GM19438 (cell line): Measurements from ENCODE around the gene MORC1.

Experiments
- ATAC-seq: cut with Tn5 transposase; IDR thresholded peaks from one replicate; pipeline ENCODE4 v1.9.1; 2021; ENCODE audit warnings: low read depth; ENCODE audit not compliant: unreplicated experiment

Gene MORC1

GRCh38 chr3:108947855-108948254 is 170.1 kb downstream of the MORC1 start:
- ATAC-seq = no peak

DNA sequence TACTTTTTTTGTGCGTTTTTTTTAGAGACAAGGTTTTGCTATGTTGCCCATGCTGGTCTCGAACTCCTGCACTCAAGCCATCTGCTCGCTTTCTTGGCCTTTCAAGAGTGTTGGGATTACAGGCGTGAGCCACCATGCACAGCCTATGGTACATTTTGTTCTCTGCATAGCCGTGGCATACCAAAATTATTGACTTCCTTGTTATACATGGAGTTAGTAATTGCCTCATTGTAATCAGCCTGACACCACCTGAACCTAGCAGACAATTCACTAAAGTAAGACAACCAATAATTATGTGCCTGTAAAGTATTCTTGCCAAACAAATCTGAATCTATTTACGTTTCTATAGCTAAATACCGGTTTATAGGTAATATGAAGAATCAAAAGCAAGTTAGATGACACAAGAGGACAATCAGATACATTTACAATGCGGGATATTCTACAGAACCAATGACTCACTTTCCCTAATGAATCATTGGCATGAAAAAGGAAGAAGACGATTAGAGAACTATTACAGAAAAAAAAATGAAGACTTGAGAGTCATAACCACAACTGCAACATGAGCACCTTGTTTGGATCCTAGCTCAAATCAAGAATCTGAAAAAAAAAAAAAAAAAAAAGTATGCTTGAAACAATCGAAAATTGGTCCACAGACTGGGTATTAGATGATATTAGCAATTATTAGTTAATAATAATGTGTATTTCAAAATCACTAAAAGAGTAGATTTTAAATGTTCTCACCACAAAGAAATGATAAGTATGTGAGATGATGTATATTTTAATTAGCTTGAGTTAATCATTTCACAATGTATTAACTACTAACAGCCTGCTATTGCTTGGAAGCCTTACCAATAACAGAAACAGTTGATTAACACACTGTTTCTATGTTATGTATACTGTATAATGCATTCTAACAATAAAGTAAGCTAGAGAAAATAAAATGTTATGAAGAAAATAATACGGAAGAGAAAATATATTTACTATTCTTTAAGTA is 171.3 kb downstream of the MORC1 start:
- ATAC-seq = no peak

GRCh38 chr3:108940568-108941263 is 177.2 kb downstream of the MORC1 start:
- no peak for ATAC-seq

GRCh38 chr3:108940166-108940565 is 177.8 kb downstream of the MORC1 start:
- no peak for ATAC-seq

- ATAC-seq = no peak
Measured at GRCh38 chr3:108936924-108937689, 180.8 kb downstream of the MORC1 start.

GRCh38 chr3:108931035-108931434 is 186.9 kb downstream of the MORC1 start:
- ATAC-seq = no peak

DNA sequence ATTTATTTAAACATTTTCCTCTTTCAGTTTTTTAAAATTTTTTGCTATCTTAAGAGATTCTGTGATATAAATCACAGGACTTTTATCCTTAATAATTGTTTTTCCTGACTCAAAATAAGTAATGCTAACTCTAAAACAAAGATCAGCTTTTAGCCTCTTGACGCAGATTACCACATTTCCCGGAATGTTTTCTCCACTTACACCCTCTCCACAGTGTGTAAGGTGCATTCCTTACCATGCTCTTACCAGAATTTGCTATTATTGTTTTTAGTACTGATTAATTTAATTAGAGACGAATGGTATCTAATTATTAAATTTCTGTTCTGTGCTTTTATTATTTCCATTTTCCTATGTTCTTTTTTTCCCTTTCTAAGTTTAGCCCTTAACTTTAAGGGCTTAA is 199.1 kb downstream of the MORC1 start:
- ATAC-seq = no peak

DNA sequence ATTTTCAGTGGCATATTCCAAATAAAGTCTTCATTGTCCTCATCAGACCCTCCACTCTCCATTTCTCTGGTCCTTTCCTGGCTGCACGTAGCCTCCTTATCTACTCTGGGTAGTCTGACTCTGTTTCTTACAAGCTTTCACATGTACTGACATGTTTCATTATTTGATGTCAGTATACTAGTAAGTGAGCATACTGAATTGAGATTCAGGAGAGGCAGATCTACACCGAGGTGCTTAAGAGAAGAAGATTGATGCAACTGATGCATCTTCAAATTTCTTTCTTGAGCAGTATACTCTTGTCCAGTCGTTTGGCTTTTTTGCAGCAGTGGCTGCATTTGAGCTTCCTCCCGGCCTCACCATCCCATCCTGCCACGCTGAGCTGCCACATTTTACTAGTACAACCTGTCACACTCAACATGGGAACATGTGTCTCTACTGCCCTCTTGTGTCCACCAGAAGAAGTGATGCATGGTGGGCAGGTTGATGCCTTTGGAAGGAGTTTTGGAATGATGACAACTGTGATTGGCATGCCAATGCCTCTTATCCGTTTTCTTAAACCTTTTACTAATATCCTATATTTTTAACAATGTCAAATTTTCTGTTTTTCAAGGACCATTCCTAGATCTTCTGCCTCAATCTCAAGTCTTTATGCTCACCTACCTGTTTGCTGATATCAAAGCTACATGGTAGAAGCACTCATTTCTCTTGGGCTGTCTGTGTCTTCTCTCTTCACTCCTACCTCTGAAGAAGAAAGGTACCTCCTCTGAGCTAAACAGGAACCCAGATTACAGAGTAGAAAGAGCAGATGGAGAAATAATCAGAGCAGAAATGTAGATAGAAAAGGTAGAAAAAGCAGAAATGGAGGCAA is 202.9 kb downstream of the MORC1 start:
- peak; percentile 91 for ATAC-seq

DNA sequence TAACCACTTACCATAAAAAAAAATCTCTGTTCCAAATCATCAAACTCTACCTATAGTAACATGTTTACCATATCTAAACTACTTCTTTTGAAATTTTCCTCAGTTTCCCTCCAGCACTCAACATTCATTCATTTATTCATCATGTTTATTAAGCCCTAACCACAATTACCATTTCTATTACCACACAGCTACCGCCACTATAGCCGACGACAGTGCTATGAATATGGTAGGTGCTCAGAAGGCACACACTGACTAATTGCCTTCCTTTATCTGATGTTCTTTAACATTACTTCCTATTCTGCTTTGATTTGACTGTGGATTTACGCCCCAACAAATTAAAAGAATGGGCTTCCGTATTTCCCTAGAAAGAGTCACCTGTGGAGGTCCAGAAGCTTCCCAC is 208.1 kb downstream of the MORC1 start:
- no peak for ATAC-seq
